ENCODE data around the gene HIP1.
"Not testable (repeated sequence)": the region's sequence is repeated elsewhere in the genome, so short reads cannot be mapped to it uniquely, and the experiment has no call there.

HIP1 gene

DNA sequence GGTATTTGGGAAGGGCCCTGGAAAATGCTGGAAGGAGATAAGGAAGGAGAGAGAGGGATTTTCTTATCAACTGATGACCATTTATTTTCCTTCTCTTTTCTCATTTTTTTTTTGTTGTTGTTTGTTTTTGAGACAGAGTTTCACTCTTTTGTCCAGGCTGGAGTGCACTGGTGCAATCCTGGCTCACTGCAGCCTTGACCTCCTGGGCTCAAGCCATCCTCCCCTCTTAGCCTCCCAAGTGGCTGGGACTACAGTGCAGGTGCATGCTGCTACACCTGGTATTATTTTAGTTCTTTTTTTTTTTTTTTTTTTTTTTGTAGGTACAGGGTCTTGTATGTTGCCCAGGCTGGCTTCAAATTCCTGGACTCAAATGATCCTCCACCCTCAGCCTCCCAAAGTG is 52.2 kb downstream of the HIP1 start:
- Histone ChIP-seq H3K4me1 (ENCODE audit: control insufficient read depth, insufficient read depth, low read length) (peaks cover 4% of the 10 kb centered on the region), H3K9me3 (ENCODE audit: control insufficient read depth, low read length) (no peaks in the 10 kb centered on the region), H3K27me3 (ENCODE audit: control insufficient read depth, insufficient read depth, low read length, poor library complexity, severe bottlenecking) (no peaks in the 10 kb centered on the region), H3K27ac (ENCODE audit: insufficient read depth, low read depth, low read length, poor library complexity, severe bottlenecking) (no peak overlapping the region), H3K36me3 (ENCODE audit: control insufficient read depth, insufficient read depth, low read length) (no peaks in the 10 kb centered on the region), H3K4me3 (ENCODE audit: insufficient read depth, low read depth, low read length) (no peak overlapping the region)

DNA sequence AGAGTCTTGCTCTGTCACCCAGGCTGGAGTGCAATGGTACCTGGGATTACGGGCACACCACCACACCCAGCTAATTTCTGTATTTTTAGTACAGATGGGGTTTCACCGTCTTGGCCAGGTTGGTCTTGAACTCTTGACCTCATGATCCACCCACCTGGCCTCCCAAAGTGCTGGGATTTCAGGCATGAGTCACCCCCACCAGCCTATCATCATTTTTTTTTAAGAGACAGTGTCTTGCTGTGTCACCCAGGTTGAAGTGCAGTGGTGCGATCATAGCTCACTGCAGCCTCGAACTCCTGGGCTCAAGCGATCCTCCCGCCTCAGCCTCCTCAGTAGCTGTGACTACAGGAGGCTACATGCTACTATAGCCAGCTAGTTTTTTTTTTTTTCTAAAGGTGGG is 56.7 kb downstream of the HIP1 start:
- H3K27me3 ChIP-seq (ENCODE audit: control insufficient read depth, insufficient read depth, low read length, poor library complexity, severe bottlenecking); H3K36me3 ChIP-seq (ENCODE audit: control insufficient read depth, insufficient read depth, low read length); H3K9me3 ChIP-seq (ENCODE audit: control insufficient read depth, low read length); H3K27ac ChIP-seq (ENCODE audit: insufficient read depth, low read depth, low read length, poor library complexity, severe bottlenecking); H3K4me1 ChIP-seq (ENCODE audit: control insufficient read depth, insufficient read depth, low read length); H3K4me3 ChIP-seq (ENCODE audit: insufficient read depth, low read depth, low read length): not testable (repeated sequence)
- WGBS, 2 experiments: 81 to 89% methylated on average over 6 of the region's 6 CpGs

DNA sequence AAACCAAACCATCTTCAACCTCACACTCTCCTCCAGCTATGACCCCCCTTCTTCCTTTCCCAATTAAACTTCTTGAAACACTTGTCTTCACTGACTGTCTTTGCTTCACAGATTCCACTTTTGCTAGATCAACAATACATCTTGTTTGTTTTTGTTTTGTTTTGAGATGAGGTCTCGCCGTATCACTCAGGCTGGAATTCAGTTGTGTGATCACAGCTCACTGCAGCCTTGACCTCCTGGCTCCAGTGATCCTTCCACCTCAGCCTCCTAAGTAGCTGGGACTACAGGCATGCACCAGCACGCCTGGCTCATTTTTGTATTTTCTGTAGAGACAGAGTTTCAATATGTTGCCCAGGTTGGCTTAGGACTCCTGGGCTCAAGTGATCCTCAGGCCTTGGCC is 59.7 kb downstream of the HIP1 start:
- H3K27me3 ChIP-seq (ENCODE audit: control insufficient read depth, insufficient read depth, low read length, poor library complexity, severe bottlenecking): no peaks in the 10 kb centered on the region
- H3K4me3 ChIP-seq (ENCODE audit: insufficient read depth, low read depth, low read length): no peak overlapping the region
- WGBS, 2 experiments: 94% methylated on average over 3 of the region's 3 CpGs
- H3K36me3 ChIP-seq (ENCODE audit: control insufficient read depth, insufficient read depth, low read length): no peaks in the 10 kb centered on the region
- no peaks in the 10 kb centered on the region for H3K9me3 ChIP-seq (ENCODE audit: control insufficient read depth, low read length)
- no peak overlapping the region for H3K27ac ChIP-seq (ENCODE audit: insufficient read depth, low read depth, low read length, poor library complexity, severe bottlenecking)
- H3K4me1 ChIP-seq (ENCODE audit: control insufficient read depth, insufficient read depth, low read length): no peaks in the 10 kb centered on the region

DNA sequence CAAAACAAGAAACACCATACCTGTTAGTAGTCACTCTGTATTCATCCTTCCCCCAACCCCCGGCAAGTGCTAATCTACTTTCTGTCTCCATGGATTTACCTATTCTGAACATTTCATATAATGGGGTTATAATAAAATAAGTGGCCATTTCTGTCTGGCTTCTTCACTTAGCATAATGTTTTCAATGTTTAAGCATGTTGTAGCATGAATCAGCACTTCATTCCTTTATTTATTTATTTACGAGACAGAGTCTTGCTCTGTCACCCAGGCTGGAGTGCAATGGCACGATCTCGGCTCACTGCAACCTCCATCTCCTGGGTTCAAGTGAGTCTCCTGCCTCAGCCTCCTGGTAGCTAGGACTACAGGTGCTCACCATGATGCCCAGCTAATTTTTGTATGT is 69.2 kb downstream of the HIP1 start:
- H3K27me3 ChIP-seq (ENCODE audit: control insufficient read depth, insufficient read depth, low read length, poor library complexity, severe bottlenecking): no peaks in the 10 kb centered on the region
- H3K27ac ChIP-seq (ENCODE audit: insufficient read depth, low read depth, low read length, poor library complexity, severe bottlenecking): no peak overlapping the region
- H3K9me3 ChIP-seq (ENCODE audit: control insufficient read depth, low read length): no peaks in the 10 kb centered on the region
- H3K4me3 ChIP-seq (ENCODE audit: insufficient read depth, low read depth, low read length): no peak overlapping the region
- no peaks in the 10 kb centered on the region for H3K4me1 ChIP-seq (ENCODE audit: control insufficient read depth, insufficient read depth, low read length)
- 83 to 85% methylated on average over 3 to 4 of the region's 4 CpGs for WGBS, 2 experiments
- H3K36me3 ChIP-seq (ENCODE audit: control insufficient read depth, insufficient read depth, low read length): no peaks in the 10 kb centered on the region

DNA sequence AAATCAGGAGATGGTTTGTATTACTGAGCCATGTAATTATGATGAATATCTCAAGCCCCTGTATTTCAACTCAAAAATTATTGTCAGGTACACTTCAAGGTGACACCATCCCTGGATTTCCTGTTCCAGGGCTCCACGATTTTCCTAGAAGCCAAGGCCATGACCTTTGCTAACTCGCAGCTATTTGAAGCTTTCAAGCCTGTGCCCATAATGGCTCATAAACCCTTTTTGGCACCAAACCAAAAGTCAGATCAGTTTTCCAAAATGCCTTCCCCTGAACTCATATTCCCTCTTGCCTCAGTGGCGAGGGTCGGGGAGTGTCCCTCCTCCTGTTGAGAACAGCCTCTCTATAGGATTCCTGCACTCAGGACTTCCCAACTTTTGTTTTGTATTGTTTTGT is 70.8 kb downstream of the HIP1 start:
- Histone ChIP-seq H3K4me1 (ENCODE audit: control insufficient read depth, insufficient read depth, low read length) (no peaks in the 10 kb centered on the region), H3K27me3 (ENCODE audit: control insufficient read depth, insufficient read depth, low read length, poor library complexity, severe bottlenecking) (no peaks in the 10 kb centered on the region), H3K4me3 (ENCODE audit: insufficient read depth, low read depth, low read length) (no peak overlapping the region), H3K36me3 (ENCODE audit: control insufficient read depth, insufficient read depth, low read length) (no peaks in the 10 kb centered on the region), H3K9me3 (ENCODE audit: control insufficient read depth, low read length) (no peaks in the 10 kb centered on the region), H3K27ac (ENCODE audit: insufficient read depth, low read depth, low read length, poor library complexity, severe bottlenecking) (no peak overlapping the region)
- 83 to 84% methylated on average over 4 of the region's 4 CpGs for WGBS, 2 experiments

DNA sequence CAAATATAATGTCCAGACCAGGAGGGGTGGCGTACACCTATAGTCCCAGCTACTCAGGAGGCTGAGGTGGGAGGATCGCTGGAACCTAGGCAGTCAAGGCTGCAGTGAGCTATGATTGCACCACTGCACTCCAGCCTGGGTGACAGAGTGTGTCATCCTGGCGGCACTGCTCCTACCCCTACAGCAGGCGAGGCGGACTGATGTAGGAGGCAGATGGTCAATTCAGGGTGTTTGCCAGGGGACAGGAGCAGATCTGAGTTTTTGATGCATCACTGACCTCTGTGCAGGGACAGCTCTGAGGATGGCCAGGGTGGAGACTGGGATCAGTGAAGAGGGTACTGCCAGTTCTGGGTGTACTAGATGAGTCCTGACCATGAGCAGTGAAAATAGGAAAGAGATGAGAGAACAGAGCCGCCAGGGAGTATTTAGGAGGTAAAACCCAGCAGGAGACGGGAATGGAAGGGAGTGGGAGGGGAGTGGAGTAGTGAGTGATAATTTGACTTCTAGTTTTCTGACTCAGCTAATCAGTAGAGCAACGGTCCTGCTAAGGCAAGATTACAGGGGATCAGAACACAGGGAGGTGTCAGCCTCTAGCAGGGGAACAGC is 75.3 kb downstream of the HIP1 start:
- Histone ChIP-seq H3K27ac (ENCODE audit: insufficient read depth, low read depth, low read length, poor library complexity, severe bottlenecking) (no peak overlapping the region), H3K36me3 (ENCODE audit: control insufficient read depth, insufficient read depth, low read length) (no peaks in the 10 kb centered on the region), H3K27me3 (ENCODE audit: control insufficient read depth, insufficient read depth, low read length, poor library complexity, severe bottlenecking) (no peaks in the 10 kb centered on the region), H3K4me3 (ENCODE audit: insufficient read depth, low read depth, low read length) (no peak overlapping the region), H3K4me1 (ENCODE audit: control insufficient read depth, insufficient read depth, low read length) (no peaks in the 10 kb centered on the region), H3K9me3 (ENCODE audit: control insufficient read depth, low read length) (no peaks in the 10 kb centered on the region)
- 90 to 91% methylated on average over 8 of the region's 8 CpGs for WGBS, 2 experiments

DNA sequence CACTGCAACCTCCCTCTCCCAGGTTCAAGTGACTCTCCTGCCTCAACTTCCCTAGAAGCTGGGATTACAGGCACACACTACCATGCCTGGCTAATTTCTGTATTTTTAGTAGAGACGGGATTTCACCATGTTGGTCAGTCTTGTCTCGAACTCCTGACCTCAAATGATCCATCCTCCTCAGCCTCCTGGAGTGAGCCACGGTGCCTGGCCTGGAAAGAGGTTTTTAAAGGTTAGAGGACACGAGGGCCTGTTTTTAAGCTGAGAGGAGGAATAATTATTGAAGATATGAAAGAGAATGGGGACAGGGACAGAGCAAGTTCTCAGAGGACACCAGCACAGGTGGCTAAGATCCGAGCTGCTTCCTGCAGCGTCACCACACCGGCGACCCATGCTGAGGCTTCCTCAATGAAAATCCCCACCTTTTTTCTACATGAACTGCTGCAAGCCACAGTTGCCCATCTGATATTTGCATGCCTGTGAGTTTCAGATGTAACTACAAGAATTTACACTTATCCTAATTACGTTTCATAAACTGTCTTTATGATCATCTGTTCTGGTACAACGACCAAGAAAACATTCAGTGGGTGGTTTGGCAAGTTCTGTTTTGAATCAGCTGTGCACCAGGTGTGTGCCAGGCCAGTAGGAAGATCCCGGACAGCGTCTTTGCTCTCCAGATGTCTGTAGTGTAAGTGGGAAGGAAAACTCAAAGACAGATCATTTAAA is 76.0 kb downstream of the HIP1 start:
- no peaks in the 10 kb centered on the region for H3K27me3 ChIP-seq (ENCODE audit: control insufficient read depth, insufficient read depth, low read length, poor library complexity, severe bottlenecking)
- H3K4me1 ChIP-seq (ENCODE audit: control insufficient read depth, insufficient read depth, low read length): no peaks in the 10 kb centered on the region
- no peaks in the 10 kb centered on the region for H3K9me3 ChIP-seq (ENCODE audit: control insufficient read depth, low read length)
- no peak overlapping the region for H3K27ac ChIP-seq (ENCODE audit: insufficient read depth, low read depth, low read length, poor library complexity, severe bottlenecking)
- 89 to 90% methylated on average over 12 of the region's 12 CpGs for WGBS, 2 experiments
- no peak overlapping the region for H3K4me3 ChIP-seq (ENCODE audit: insufficient read depth, low read depth, low read length)
- no peaks in the 10 kb centered on the region for H3K36me3 ChIP-seq (ENCODE audit: control insufficient read depth, insufficient read depth, low read length)

DNA sequence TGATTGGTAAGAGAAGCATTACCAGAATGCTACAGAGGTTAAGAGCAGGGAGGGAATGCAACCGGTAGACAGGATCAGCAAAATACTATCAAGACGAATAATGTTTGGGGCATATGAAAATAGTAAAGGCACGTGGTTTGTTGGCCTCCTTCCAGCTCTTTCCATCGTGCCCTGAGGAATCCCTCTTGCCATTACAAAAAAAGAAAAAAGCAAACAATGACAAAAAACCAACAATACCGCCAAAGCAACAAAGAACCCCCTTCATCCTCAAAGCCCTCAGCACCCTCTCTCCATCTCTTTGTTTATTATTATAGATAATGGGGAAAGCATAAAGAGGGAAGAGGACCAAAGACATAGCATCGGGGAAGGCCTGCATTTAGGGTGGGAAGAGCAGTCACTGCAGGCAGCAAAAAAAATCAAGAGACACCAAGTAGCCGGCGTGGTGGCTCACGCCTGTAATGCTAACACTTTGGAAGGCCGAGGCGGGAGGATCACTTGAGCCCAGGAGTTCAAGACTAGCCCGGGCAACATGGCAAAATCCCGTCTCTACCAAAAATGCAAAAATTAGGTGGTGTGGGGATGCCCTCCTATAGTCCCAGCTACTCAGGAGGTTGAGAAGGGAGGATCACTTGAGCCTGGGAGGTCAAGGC is 78.0 kb downstream of the HIP1 start:
- H3K4me3 ChIP-seq (ENCODE audit: insufficient read depth, low read depth, low read length): no peak overlapping the region
- WGBS, 2 experiments: 81 to 82% methylated on average over 12 of the region's 13 CpGs
- H3K9me3 ChIP-seq (ENCODE audit: control insufficient read depth, low read length): no peaks in the 10 kb centered on the region
- no peak overlapping the region for H3K27ac ChIP-seq (ENCODE audit: insufficient read depth, low read depth, low read length, poor library complexity, severe bottlenecking)
- H3K36me3 ChIP-seq (ENCODE audit: control insufficient read depth, insufficient read depth, low read length): no peaks in the 10 kb centered on the region
- no peaks in the 10 kb centered on the region for H3K4me1 ChIP-seq (ENCODE audit: control insufficient read depth, insufficient read depth, low read length)
- no peaks in the 10 kb centered on the region for H3K27me3 ChIP-seq (ENCODE audit: control insufficient read depth, insufficient read depth, low read length, poor library complexity, severe bottlenecking)

DNA sequence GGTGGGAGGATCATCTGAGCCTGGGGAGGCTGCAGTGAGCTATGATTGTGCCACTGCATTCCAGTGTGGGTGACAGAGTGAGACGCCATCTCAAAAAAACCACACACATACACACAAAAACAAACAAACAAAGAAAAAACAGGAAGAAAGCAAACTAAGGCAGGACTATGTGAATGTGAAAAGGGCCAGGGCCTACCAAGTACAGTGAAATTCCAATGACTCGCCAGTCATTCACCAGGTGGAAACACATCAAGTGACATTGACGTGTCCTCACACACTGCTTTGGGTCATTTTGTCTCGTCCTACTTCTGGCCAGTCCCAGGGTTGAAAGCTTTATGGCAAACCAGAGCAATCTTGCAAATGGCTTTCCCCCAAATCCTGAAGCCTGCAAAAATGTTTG is 79.9 kb downstream of the HIP1 start:
- no peaks in the 10 kb centered on the region for H3K27me3 ChIP-seq (ENCODE audit: control insufficient read depth, insufficient read depth, low read length, poor library complexity, severe bottlenecking)
- no peaks in the 10 kb centered on the region for H3K4me1 ChIP-seq (ENCODE audit: control insufficient read depth, insufficient read depth, low read length)
- 77 to 93% methylated on average over 4 of the region's 4 CpGs for WGBS, 2 experiments
- no peaks in the 10 kb centered on the region for H3K36me3 ChIP-seq (ENCODE audit: control insufficient read depth, insufficient read depth, low read length)
- H3K9me3 ChIP-seq (ENCODE audit: control insufficient read depth, low read length): no peaks in the 10 kb centered on the region
- no peak overlapping the region for H3K27ac ChIP-seq (ENCODE audit: insufficient read depth, low read depth, low read length, poor library complexity, severe bottlenecking)
- H3K4me3 ChIP-seq (ENCODE audit: insufficient read depth, low read depth, low read length): no peak overlapping the region

DNA sequence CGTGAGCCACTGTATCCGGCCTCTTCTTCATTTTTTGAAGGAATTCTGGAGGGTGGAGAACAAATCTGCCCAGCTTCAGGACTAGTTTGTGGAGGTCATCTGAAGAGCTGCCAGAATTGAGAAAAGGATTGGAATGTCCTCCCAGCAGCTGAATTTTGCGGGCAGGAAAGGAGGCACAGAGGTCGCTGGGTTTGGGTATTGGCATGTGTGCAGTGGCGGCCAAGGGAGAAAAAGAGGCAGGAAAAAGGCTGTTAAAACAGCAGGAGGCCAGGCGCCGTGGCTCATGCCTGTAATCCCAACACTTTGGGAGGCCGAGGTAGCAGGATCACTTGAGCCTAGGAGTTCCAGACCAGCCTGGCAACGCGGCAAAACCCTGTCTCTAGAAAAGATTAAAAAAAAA is 80.4 kb downstream of the HIP1 start:
- H3K4me1 ChIP-seq (ENCODE audit: control insufficient read depth, insufficient read depth, low read length): no peaks in the 10 kb centered on the region
- no peak overlapping the region for H3K27ac ChIP-seq (ENCODE audit: insufficient read depth, low read depth, low read length, poor library complexity, severe bottlenecking)
- WGBS, 2 experiments: 72 to 76% methylated on average over 10 of the region's 10 CpGs
- H3K27me3 ChIP-seq (ENCODE audit: control insufficient read depth, insufficient read depth, low read length, poor library complexity, severe bottlenecking): no peaks in the 10 kb centered on the region
- no peaks in the 10 kb centered on the region for H3K9me3 ChIP-seq (ENCODE audit: control insufficient read depth, low read length)
- no peaks in the 10 kb centered on the region for H3K36me3 ChIP-seq (ENCODE audit: control insufficient read depth, insufficient read depth, low read length)
- no peak overlapping the region for H3K4me3 ChIP-seq (ENCODE audit: insufficient read depth, low read depth, low read length)

Data from ectodermal cell (in vitro differentiated cells).